Hepatocyte (in vitro differentiated cells): Measurements from ENCODE around the gene PCCA.

Experiments used
- CTCF ChIP-seq: fragments of 200-600 bp; sonication (generic); IDR thresholded peaks from 2 replicates; pipeline ENCODE4 v1.5.1; 2016; ENCODE audit warnings: antibody characterized with exemption, mild to moderate bottlenecking; ENCODE audit not compliant: poor library complexity
- EZH2 ChIP-seq: fragments of 200-600 bp; sonication (generic); IDR thresholded peaks from 2 replicates; pipeline ENCODE4 v1.6.1; 2016; ENCODE audit warnings: antibody characterized with exemption, mild to moderate bottlenecking, borderline replicate concordance

DNA sequence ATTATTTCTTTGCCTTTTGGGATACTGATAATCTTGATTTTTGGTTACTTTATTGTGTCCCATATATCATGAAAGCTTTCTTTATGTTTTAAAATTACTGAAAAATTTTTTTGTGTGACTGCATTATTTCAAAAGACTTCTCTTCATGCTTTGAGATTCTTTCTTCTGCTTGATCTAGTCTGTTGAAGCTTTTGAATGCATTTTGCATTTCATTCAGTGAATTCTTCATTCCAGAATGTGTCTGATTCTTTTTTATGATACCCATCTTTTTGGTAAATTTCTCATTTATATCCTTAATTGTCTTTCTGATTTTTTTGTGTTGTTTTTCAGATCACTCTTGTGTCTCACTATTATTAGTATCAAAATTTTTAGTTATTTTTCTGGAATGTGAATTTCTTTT is 289.6 kb downstream of the PCCA start:
- no peak for TF ChIP-seq EZH2
- no peak for TF ChIP-seq CTCF
